K562 (cell line): Measurements from ENCODE around the gene CCDC9B. TPM values are rescaled to one million over a fixed set of nuclear protein-coding genes. Genes with fewer than 3 reads are reported as not detected.

Source experiments
- ATF3 ChIP-seq, 2 experiments: fragments of 450-650 bp in 1 of 2; sonication (generic) in 1 of 2; formaldehyde crosslinking in 1 of 2; IDR thresholded peaks in 1 of 2; conservative IDR thresholded peaks in 1 of 2; 2 replicates each; pipeline versions ENCODE4 v1.6.1 to v1.8.1; 2016 to 2023; ENCODE audit warnings: mild to moderate bottlenecking in 2 of 2, moderate library complexity in 2 of 2, inconsistent platforms in 1 of 2, missing genetic modification reagents in 1 of 2
- ATF7 ChIP-seq: fragments of 450-650 bp; IDR thresholded peaks from 2 replicates; pipeline ENCODE4 v1.7.1; 2014; ENCODE audit warnings: mild to moderate bottlenecking, moderate library complexity
- CREB1 ChIP-seq, 2 experiments: sonication (generic) in 1 of 2; formaldehyde crosslinking in 1 of 2; IDR thresholded peaks; 2 replicates each; pipeline versions ENCODE4 v1.6.1 to v1.8.0; 2012 to 2022; ENCODE audit warnings: inconsistent platforms in 1 of 2, mild to moderate bottlenecking in 1 of 2, missing genetic modification reagents in 1 of 2, moderate library complexity in 1 of 2
- E2F4 ChIP-seq: sonication (generic); formaldehyde crosslinking; IDR thresholded peaks from 2 replicates; pipeline ENCODE4 v1.8.0; 2022; ENCODE audit warnings: mild to moderate bottlenecking, low read depth, missing genetic modification reagents
- NUFIP1 ChIP-seq: fragments of 450-650 bp; IDR thresholded peaks from 2 replicates; pipeline ENCODE4 v1.6.1; 2018; ENCODE audit not compliant: partially characterized antibody
- POLR2G ChIP-seq: fragments of 200-400 bp; formaldehyde crosslinking; IDR thresholded peaks from 2 replicates; pipeline ENCODE4 v1.6.1; 2017; ENCODE audit warnings: low read depth, mild to moderate bottlenecking, antibody characterized with exemption, low read length, moderate library complexity
- SLC30A9 ChIP-seq: fragments of 250-450 bp; sonication (Bioruptor Pico); IDR thresholded peaks from 2 replicates; pipeline ENCODE4 v1.8.0; 2022; ENCODE audit warnings: mild to moderate bottlenecking, moderate library complexity
- polyA plus RNA-seq, 8 experiments: library from polyadenylated mRNA; depleted of rRNA in 4 of 8; stranded (reverse) in 5 of 8; unstranded in 3 of 8; fragments of >200 nt; fragmentation: Nextera tagmentation in 2 of 8; fragmentation: Illumina TruSeq in 1 of 8; extraction: Ambion mirVana in 2 of 8; extraction: Trizol in 1 of 8; gene quantifications; 2 replicates each; pipeline versions ENCODE4 v1.2.1 to v1.2.3, GENCODE V29; 2011 to 2014; ENCODE audit warnings: inconsistent platforms in 1 of 8, missing spikeins in 1 of 8
- total RNA-seq, 7 experiments: library from RNA; depleted of rRNA in 6 of 7; stranded (reverse); fragments of >200 nt in 6 of 7; fragmentation: Illumina TruSeq in 2 of 7; extraction: Trizol in 2 of 7; gene quantifications; 2 replicates each; pipeline versions ENCODE4 v1.2.1 to v1.2.3, GENCODE V29; 2011 to 2021; ENCODE audit warnings: low replicate concordance in 1 of 7
- TF ChIP-seq, protein P1 (sequence below): fragments of 450-650 bp; IDR thresholded peaks from 2 replicates; pipeline ENCODE4 v1.6.1; 2016; ENCODE audit warnings: mild to moderate bottlenecking, moderate library complexity

Gene CCDC9B
- total and polyA plus RNA-seq, 9 of the 15 experiments (the other 6 are each of a cell fraction or from before 2014, with no cell fraction given), result 0.01 to 0.47 (median 0.15) TPM; not detected in 1

- TF ChIP-seq, protein P1, sequence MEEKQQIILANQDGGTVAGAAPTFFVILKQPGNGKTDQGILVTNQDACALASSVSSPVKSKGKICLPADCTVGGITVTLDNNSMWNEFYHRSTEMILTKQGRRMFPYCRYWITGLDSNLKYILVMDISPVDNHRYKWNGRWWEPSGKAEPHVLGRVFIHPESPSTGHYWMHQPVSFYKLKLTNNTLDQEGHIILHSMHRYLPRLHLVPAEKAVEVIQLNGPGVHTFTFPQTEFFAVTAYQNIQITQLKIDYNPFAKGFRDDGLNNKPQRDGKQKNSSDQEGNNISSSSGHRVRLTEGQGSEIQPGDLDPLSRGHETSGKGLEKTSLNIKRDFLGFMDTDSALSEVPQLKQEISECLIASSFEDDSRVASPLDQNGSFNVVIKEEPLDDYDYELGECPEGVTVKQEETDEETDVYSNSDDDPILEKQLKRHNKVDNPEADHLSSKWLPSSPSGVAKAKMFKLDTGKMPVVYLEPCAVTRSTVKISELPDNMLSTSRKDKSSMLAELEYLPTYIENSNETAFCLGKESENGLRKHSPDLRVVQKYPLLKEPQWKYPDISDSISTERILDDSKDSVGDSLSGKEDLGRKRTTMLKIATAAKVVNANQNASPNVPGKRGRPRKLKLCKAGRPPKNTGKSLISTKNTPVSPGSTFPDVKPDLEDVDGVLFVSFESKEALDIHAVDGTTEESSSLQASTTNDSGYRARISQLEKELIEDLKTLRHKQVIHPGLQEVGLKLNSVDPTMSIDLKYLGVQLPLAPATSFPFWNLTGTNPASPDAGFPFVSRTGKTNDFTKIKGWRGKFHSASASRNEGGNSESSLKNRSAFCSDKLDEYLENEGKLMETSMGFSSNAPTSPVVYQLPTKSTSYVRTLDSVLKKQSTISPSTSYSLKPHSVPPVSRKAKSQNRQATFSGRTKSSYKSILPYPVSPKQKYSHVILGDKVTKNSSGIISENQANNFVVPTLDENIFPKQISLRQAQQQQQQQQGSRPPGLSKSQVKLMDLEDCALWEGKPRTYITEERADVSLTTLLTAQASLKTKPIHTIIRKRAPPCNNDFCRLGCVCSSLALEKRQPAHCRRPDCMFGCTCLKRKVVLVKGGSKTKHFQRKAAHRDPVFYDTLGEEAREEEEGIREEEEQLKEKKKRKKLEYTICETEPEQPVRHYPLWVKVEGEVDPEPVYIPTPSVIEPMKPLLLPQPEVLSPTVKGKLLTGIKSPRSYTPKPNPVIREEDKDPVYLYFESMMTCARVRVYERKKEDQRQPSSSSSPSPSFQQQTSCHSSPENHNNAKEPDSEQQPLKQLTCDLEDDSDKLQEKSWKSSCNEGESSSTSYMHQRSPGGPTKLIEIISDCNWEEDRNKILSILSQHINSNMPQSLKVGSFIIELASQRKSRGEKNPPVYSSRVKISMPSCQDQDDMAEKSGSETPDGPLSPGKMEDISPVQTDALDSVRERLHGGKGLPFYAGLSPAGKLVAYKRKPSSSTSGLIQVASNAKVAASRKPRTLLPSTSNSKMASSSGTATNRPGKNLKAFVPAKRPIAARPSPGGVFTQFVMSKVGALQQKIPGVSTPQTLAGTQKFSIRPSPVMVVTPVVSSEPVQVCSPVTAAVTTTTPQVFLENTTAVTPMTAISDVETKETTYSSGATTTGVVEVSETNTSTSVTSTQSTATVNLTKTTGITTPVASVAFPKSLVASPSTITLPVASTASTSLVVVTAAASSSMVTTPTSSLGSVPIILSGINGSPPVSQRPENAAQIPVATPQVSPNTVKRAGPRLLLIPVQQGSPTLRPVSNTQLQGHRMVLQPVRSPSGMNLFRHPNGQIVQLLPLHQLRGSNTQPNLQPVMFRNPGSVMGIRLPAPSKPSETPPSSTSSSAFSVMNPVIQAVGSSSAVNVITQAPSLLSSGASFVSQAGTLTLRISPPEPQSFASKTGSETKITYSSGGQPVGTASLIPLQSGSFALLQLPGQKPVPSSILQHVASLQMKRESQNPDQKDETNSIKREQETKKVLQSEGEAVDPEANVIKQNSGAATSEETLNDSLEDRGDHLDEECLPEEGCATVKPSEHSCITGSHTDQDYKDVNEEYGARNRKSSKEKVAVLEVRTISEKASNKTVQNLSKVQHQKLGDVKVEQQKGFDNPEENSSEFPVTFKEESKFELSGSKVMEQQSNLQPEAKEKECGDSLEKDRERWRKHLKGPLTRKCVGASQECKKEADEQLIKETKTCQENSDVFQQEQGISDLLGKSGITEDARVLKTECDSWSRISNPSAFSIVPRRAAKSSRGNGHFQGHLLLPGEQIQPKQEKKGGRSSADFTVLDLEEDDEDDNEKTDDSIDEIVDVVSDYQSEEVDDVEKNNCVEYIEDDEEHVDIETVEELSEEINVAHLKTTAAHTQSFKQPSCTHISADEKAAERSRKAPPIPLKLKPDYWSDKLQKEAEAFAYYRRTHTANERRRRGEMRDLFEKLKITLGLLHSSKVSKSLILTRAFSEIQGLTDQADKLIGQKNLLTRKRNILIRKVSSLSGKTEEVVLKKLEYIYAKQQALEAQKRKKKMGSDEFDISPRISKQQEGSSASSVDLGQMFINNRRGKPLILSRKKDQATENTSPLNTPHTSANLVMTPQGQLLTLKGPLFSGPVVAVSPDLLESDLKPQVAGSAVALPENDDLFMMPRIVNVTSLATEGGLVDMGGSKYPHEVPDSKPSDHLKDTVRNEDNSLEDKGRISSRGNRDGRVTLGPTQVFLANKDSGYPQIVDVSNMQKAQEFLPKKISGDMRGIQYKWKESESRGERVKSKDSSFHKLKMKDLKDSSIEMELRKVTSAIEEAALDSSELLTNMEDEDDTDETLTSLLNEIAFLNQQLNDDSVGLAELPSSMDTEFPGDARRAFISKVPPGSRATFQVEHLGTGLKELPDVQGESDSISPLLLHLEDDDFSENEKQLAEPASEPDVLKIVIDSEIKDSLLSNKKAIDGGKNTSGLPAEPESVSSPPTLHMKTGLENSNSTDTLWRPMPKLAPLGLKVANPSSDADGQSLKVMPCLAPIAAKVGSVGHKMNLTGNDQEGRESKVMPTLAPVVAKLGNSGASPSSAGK, result peak; percentile 93
- TF ChIP-seq E2F4 (0 out of 2 replicates have a peak, but pooled peaks have one; percentile 14), SLC30A9 (CRISPR knock-in tag) (no peak), CREB1 (IDR thresholded peaks at IDR 0.05) (no peak), CREB1 (CRISPR knock-in tag; IDR thresholded peaks at IDR 0.05) (0 out of 2 replicates have a peak, but pooled peaks have one; percentile 14), POLR2G (peak; percentile 75), NUFIP1 (no peak), ATF7 (no peak), ATF3 (IDR thresholded peaks at IDR 0.05) (no peak), ATF3 (CRISPR knock-in tag; conservative IDR thresholded peaks at IDR 0.05) (no peak)
These were observed 49.7 kb downstream of the CCDC9B start (continued) for GRCh38 chr15:40290918-40291574.
